HepG2 (cell line): ENCODE measurements around the gene MADCAM1. TPM values are rescaled to one million over a fixed set of nuclear protein-coding genes. Genes with fewer than 3 reads are reported as not detected.
A peak's percentile ranks its signal among the peaks of the same experiment; 100 is the strongest.

Source experiments
- ADNP ChIP-seq: sonication (generic); formaldehyde crosslinking; IDR thresholded peaks from 2 replicates; pipeline ENCODE4 v1.4.0; 2020; ENCODE audit warnings: missing genetic modification reagents
- CREB1 ChIP-seq, 2 experiments: fragments of 450-650 bp in 1 of 2; IDR thresholded peaks; 2 replicates each; pipeline ENCODE4 v1.6.1; 2016 to 2017; ENCODE audit warnings: control low read depth in 1 of 2, mild to moderate bottlenecking in 1 of 2, missing compliant biosample characterization in 1 of 2, missing genetic modification characterization in 1 of 2
- ETV6 ChIP-seq: sonication (generic); formaldehyde crosslinking; conservative IDR thresholded peaks from 2 replicates; pipeline ENCODE4 v1.4.0; 2020; ENCODE audit warnings: missing genetic modification reagents
- MED1 ChIP-seq: sonication (generic); formaldehyde crosslinking; IDR thresholded peaks from 2 replicates; pipeline ENCODE4 v1.4.0; 2020; ENCODE audit warnings: missing genetic modification reagents
- MIER2 ChIP-seq: IDR thresholded peaks from 2 replicates; pipeline ENCODE4 v1.6.1; 2016; ENCODE audit warnings: missing biosample characterization, missing genetic modification reagents
- PCBP2 ChIP-seq: fragments of 200-400 bp; formaldehyde crosslinking; optimal IDR thresholded peaks from 2 replicates; pipeline ENCODE3; 2018; ENCODE audit warnings: low read length, low read depth; ENCODE audit not compliant: poor library complexity, severe bottlenecking
- POLR2AphosphoS5 ChIP-seq: IDR thresholded peaks from 2 replicates; pipeline ENCODE4 v1.6.1; 2012; ENCODE audit warnings: low read depth, low read length
- RBFOX2 ChIP-seq: fragments of 200-400 bp; formaldehyde crosslinking; IDR thresholded peaks from 2 replicates; pipeline ENCODE4 v1.6.1; 2017; ENCODE audit warnings: low read depth, mild to moderate bottlenecking, low read length
- SALL1 ChIP-seq: sonication (generic); formaldehyde crosslinking; IDR thresholded peaks from 2 replicates; pipeline ENCODE4 v1.8.0; 2022; ENCODE audit warnings: mild to moderate bottlenecking, missing genetic modification reagents
- SKI ChIP-seq: fragments of 450-650 bp; IDR thresholded peaks from one replicate; pipeline ENCODE4 v1.6.1; 2018; ENCODE audit warnings: mild to moderate bottlenecking; ENCODE audit not compliant: partially characterized antibody
- TCF7L2 ChIP-seq: IDR thresholded peaks from 2 replicates; pipeline ENCODE4 v1.6.1; 2011; ENCODE audit warnings: mild to moderate bottlenecking, low read depth, low read length, moderate library complexity
- TEAD3 ChIP-seq: optimal IDR thresholded peaks from 2 replicates; pipeline ENCODE3; 2016; ENCODE audit warnings: borderline replicate concordance
- TGIF2 ChIP-seq: IDR thresholded peaks from 2 replicates; pipeline ENCODE4 v1.6.1; 2016; ENCODE audit warnings: control low read depth, missing compliant biosample characterization
- ZBTB3 ChIP-seq: sonication (generic); formaldehyde crosslinking; IDR thresholded peaks from 2 replicates; pipeline ENCODE4 v1.4.0; 2020; ENCODE audit warnings: low read depth, mild to moderate bottlenecking, moderate library complexity, missing genetic modification reagents, borderline replicate concordance
- ZFP91 ChIP-seq: sonication (generic); formaldehyde crosslinking; IDR thresholded peaks from 2 replicates; pipeline ENCODE4 v1.9.0; 2022; ENCODE audit warnings: missing genetic modification reagents, mild to moderate bottlenecking, borderline replicate concordance
- ZNF230 ChIP-seq: sonication (generic); formaldehyde crosslinking; IDR thresholded peaks from 2 replicates; pipeline ENCODE4 v1.4.0; 2020; ENCODE audit warnings: mild to moderate bottlenecking, missing genetic modification reagents
- ZNF253 ChIP-seq: sonication (generic); formaldehyde crosslinking; IDR thresholded peaks from 2 replicates; pipeline ENCODE4 v1.8.0; 2022; ENCODE audit warnings: mild to moderate bottlenecking, missing genetic modification reagents, borderline replicate concordance
- ZNF33B ChIP-seq: sonication (generic); formaldehyde crosslinking; IDR thresholded peaks from 2 replicates; pipeline ENCODE4 v1.5.1; 2020; ENCODE audit warnings: mild to moderate bottlenecking, missing genetic modification reagents
- ZNF691 ChIP-seq: sonication (generic); formaldehyde crosslinking; IDR thresholded peaks from 2 replicates; pipeline ENCODE4 v1.4.0; 2020; ENCODE audit warnings: missing genetic modification reagents, low read depth, mild to moderate bottlenecking, borderline replicate concordance
- ZSCAN21 ChIP-seq: sonication (generic); formaldehyde crosslinking; IDR thresholded peaks from 2 replicates; pipeline ENCODE4 v1.8.0; 2022; ENCODE audit warnings: mild to moderate bottlenecking, missing genetic modification reagents, moderate library complexity, borderline replicate concordance
- polyA plus RNA-seq, 8 experiments: library from polyadenylated mRNA; depleted of rRNA in 3 of 8; stranded (reverse) in 7 of 8; unstranded in 1 of 8; fragments of >200 nt; fragmentation: Illumina TruSeq in 4 of 8; extraction: Trizol in 4 of 8; gene quantifications; 2 replicates each; pipeline versions ENCODE4 v1.2.1 to v1.2.3, GENCODE V29; 2011 to 2016; ENCODE audit warnings: low read depth in 4 of 8, missing spikeins in 1 of 8, mixed read lengths in 1 of 8; ENCODE audit not compliant: insufficient read depth in 1 of 8
- total RNA-seq, 5 experiments: library from RNA; depleted of rRNA; stranded (reverse); fragments of >200 nt; fragmentation: Illumina TruSeq; extraction: Trizol; gene quantifications; 2 replicates each; pipeline ENCODE4 v1.2.3, GENCODE V29; 2016; ENCODE audit warnings: low read depth in 1 of 5
- TF ChIP-seq, protein P1 (sequence below): sonication (generic); formaldehyde crosslinking; IDR thresholded peaks from 2 replicates; pipeline ENCODE4 v1.4.0; 2020; ENCODE audit warnings: missing genetic modification reagents
- TF ChIP-seq, protein P2 (sequence below): sonication (generic); formaldehyde crosslinking; conservative IDR thresholded peaks from 2 replicates; pipeline ENCODE4 v1.8.0; 2022; ENCODE audit warnings: missing genetic modification reagents

MADCAM1 gene
- total and polyA plus RNA-seq, 2 of the 13 experiments (the other 11 are each of a cell fraction or from before 2014, with no cell fraction given): 0.29 to 0.33 TPM

DNA sequence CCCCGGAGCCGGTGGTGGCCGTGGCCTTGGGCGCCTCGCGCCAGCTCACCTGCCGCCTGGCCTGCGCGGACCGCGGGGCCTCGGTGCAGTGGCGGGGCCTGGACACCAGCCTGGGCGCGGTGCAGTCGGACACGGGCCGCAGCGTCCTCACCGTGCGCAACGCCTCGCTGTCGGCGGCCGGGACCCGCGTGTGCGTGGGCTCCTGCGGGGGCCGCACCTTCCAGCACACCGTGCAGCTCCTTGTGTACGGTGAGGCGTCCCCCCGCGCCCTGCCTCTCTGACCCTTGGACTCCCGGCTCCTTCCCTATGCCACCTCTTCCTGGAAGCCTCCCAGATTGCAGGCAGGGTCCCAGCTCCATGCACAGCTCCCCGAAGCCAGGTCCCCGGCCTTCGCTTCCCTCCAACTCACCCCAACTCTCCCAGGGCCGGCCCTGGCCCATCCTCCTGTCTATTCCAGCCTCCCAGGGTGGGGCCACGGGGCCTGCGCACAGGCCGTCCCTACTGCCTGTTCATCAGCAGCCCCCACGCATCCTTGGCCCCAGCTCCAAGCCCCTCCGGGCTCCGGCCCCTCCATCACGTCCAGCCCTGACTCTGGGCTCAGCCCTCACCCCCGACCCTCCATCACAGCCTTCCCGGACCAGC is 1.7 kb downstream of the MADCAM1 start (continued):
- 0 out of 2 replicates have a peak, but pooled peaks have one; percentile 17 for TF ChIP-seq ZFP91 (CRISPR knock-in tag)
- TF ChIP-seq, protein P1, sequence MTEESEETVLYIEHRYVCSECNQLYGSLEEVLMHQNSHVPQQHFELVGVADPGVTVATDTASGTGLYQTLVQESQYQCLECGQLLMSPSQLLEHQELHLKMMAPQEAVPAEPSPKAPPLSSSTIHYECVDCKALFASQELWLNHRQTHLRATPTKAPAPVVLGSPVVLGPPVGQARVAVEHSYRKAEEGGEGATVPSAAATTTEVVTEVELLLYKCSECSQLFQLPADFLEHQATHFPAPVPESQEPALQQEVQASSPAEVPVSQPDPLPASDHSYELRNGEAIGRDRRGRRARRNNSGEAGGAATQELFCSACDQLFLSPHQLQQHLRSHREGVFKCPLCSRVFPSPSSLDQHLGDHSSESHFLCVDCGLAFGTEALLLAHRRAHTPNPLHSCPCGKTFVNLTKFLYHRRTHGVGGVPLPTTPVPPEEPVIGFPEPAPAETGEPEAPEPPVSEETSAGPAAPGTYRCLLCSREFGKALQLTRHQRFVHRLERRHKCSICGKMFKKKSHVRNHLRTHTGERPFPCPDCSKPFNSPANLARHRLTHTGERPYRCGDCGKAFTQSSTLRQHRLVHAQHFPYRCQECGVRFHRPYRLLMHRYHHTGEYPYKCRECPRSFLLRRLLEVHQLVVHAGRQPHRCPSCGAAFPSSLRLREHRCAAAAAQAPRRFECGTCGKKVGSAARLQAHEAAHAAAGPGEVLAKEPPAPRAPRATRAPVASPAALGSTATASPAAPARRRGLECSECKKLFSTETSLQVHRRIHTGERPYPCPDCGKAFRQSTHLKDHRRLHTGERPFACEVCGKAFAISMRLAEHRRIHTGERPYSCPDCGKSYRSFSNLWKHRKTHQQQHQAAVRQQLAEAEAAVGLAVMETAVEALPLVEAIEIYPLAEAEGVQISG (CRISPR knock-in tag): peak; percentile 23; the same call in 1 of the 2 replicates
- peak; percentile 35; the same call in 1 of the 2 replicates for TF ChIP-seq ADNP
- TF ChIP-seq, protein P2, sequence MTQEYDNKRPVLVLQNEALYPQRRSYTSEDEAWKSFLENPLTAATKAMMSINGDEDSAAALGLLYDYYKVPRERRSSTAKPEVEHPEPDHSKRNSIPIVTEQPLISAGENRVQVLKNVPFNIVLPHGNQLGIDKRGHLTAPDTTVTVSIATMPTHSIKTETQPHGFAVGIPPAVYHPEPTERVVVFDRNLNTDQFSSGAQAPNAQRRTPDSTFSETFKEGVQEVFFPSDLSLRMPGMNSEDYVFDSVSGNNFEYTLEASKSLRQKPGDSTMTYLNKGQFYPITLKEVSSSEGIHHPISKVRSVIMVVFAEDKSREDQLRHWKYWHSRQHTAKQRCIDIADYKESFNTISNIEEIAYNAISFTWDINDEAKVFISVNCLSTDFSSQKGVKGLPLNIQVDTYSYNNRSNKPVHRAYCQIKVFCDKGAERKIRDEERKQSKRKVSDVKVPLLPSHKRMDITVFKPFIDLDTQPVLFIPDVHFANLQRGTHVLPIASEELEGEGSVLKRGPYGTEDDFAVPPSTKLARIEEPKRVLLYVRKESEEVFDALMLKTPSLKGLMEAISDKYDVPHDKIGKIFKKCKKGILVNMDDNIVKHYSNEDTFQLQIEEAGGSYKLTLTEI (CRISPR knock-in tag): no peak
- TF ChIP-seq CREB1 (IDR thresholded peaks at IDR 0.05): no peak
- TF ChIP-seq CREB1 (CRISPR knock-in tag; IDR thresholded peaks at IDR 0.05): no peak
- peak; percentile 22; the same call in 1 of the 2 replicates for TF ChIP-seq ZSCAN21 (CRISPR knock-in tag)
- peak; percentile 47; the same call in 1 of the 2 replicates for TF ChIP-seq RBFOX2
- TF ChIP-seq PCBP2: no peak
- TF ChIP-seq SALL1: peak; percentile 15; the same call in 1 of the 2 replicates
- TF ChIP-seq ZNF691 (CRISPR knock-in tag): no peak
- no peak for TF ChIP-seq TGIF2 (CRISPR knock-in tag)
- TF ChIP-seq ETV6 (CRISPR knock-in tag): no peak
- no peak for TF ChIP-seq ZNF33B
- no peak for TF ChIP-seq TEAD3 (CRISPR knock-in tag)
- no peak for TF ChIP-seq SKI
- TF ChIP-seq ZNF253 (CRISPR knock-in tag): no peak
- TF ChIP-seq MED1 (CRISPR knock-in tag): peak; percentile 28; the same call in 1 of the 2 replicates
- TF ChIP-seq TCF7L2: no peak
- 0 out of 2 replicates have a peak, but pooled peaks have one; percentile 55 for TF ChIP-seq ZNF230
- no peak for TF ChIP-seq MIER2 (CRISPR knock-in tag)
- no peak for TF ChIP-seq ZBTB3
- no peak for TF ChIP-seq POLR2AphosphoS5
